Endothelial cell of umbilical vein (primary cell): ENCODE results near the gene MECR.

Experiments used
- GATA2 ChIP-seq: IDR thresholded peaks from 2 replicates; pipeline ENCODE4 v1.7.0; 2011; ENCODE audit warnings: low read depth, mild to moderate bottlenecking, moderate library complexity, mixed read lengths, low read length; ENCODE audit not compliant: insufficient read length, insufficient read depth
- POLR2AphosphoS5 ChIP-seq: IDR thresholded peaks from 2 replicates; pipeline ENCODE4 v1.6.1; 2012; ENCODE audit warnings: low read depth, mild to moderate bottlenecking, control low read depth, low read length, moderate library complexity; ENCODE audit not compliant: insufficient read depth
- TF ChIP-seq, protein P1 (sequence below), 2 donors: IDR thresholded peaks; 1 replicate in 1 of 2; 2 replicates in 1 of 2; pipeline ENCODE4 v1.5.1; 2011; ENCODE audit warnings: low read length in 2 of 2, mild to moderate bottlenecking in 2 of 2, moderate library complexity in 2 of 2, control low read depth in 1 of 2, inconsistent platforms in 1 of 2, low read depth in 1 of 2; ENCODE audit not compliant: insufficient read depth in 1 of 2; ENCODE audit errors: extremely low read depth in 1 of 2

DNA sequence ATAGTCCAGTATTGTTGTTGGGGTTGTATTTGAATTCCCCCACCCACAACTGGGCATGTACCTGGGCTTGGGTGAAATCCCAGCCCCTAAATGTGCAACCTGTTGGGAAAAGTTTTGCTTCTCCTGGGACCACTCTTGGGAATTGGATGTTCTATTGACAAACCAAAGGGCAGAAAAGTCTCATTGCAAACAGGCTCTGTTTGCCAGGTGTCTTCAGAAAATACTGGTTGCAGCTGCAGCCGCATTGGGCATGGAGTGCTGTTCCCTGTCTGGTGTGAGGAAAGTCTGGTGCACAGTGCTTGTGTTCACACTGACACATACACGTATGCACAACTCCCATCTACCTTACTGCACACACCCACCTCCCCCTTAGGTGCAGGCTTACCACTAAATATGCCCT, 17.7 kb upstream of the MECR start:
- no peak for TF ChIP-seq POLR2AphosphoS5
- no peak for TF ChIP-seq GATA2
- TF ChIP-seq, protein P1, sequence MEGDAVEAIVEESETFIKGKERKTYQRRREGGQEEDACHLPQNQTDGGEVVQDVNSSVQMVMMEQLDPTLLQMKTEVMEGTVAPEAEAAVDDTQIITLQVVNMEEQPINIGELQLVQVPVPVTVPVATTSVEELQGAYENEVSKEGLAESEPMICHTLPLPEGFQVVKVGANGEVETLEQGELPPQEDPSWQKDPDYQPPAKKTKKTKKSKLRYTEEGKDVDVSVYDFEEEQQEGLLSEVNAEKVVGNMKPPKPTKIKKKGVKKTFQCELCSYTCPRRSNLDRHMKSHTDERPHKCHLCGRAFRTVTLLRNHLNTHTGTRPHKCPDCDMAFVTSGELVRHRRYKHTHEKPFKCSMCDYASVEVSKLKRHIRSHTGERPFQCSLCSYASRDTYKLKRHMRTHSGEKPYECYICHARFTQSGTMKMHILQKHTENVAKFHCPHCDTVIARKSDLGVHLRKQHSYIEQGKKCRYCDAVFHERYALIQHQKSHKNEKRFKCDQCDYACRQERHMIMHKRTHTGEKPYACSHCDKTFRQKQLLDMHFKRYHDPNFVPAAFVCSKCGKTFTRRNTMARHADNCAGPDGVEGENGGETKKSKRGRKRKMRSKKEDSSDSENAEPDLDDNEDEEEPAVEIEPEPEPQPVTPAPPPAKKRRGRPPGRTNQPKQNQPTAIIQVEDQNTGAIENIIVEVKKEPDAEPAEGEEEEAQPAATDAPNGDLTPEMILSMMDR (IDR thresholded peaks at IDR 0.05; ENCODE audit: extremely low read depth in 1 of 2, insufficient read depth in 1 of 2, low read depth in 1 of 2, low read length in 2 of 2): no peak
